HUES6 (cell line): ENCODE data around the gene GSTO2.

Experiments used
- H3K27ac ChIP-seq: 2 replicates; pipeline ENCODE4 v1.7.0; 2013; ENCODE audit warnings: low read depth, mild to moderate bottlenecking, low read length, inconsistent platforms
- H3K27me3 ChIP-seq: 2 replicates; pipeline ENCODE4 v1.6.1; 2013; ENCODE audit warnings: low read length; ENCODE audit not compliant: control insufficient read depth, insufficient read depth
- H3K36me3 ChIP-seq: 2 replicates; pipeline ENCODE4 v1.6.1; 2013; ENCODE audit warnings: low read length; ENCODE audit not compliant: control insufficient read depth, insufficient read depth
- H3K4me1 ChIP-seq: 2 replicates; pipeline ENCODE4 v1.6.1; 2013; ENCODE audit warnings: low read length; ENCODE audit not compliant: control insufficient read depth, insufficient read depth
- H3K4me3 ChIP-seq: 2 replicates; pipeline ENCODE4 v1.5.1; 2013; ENCODE audit warnings: low read depth, low read length
- H3K9ac ChIP-seq: one replicate; pipeline ENCODE4 v1.6.1; 2013; ENCODE audit warnings: mild to moderate bottlenecking, low read length
- H3K9me3 ChIP-seq: 2 replicates; pipeline ENCODE4 v1.6.1; 2013; ENCODE audit warnings: low read depth, low read length; ENCODE audit not compliant: control insufficient read depth, insufficient read depth

Gene GSTO2

DNA sequence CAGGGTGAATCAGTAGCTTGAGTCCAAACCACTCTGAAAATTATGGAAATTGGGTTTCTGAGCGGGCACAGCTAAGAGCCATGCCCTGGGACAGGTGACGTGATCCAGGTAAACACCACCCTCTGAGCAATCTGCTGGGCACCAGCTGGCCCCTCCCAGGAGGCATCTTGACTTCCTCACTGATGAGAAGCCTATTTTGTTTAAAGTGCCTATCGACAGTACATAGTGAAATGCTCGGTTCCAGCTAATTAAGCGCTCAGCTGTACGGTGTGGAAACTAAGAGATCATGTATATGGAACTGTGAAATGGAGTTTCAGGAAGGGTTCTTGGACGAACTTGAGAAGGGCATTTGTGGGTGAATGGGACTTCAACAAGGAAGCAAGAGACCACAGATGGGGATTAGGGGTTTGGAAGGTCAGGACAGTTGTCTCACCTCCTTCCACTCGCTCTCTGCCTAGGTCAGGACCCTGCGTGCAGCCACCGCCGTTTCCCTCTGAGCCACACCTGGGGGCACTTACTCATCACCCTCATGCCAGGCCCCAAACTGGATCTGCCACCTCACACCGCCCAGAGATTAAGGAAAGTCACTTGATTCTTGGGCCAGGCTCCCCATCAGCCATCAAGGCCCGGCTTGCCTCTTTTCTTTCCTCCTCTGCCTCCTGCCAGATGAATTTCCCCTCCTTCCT is 66.1 kb downstream of the GSTO2 start:
- H3K4me3 ChIP-seq: no peak overlapping the region
- no peaks in the 10 kb centered on the region for H3K27me3 ChIP-seq
- no peaks in the 10 kb centered on the region for H3K9me3 ChIP-seq
- peaks cover 78% of the 10 kb centered on the region for H3K4me1 ChIP-seq
- H3K36me3 ChIP-seq: no peaks in the 10 kb centered on the region
- H3K27ac ChIP-seq: no peak overlapping the region
- no peak overlapping the region for H3K9ac ChIP-seq

DNA sequence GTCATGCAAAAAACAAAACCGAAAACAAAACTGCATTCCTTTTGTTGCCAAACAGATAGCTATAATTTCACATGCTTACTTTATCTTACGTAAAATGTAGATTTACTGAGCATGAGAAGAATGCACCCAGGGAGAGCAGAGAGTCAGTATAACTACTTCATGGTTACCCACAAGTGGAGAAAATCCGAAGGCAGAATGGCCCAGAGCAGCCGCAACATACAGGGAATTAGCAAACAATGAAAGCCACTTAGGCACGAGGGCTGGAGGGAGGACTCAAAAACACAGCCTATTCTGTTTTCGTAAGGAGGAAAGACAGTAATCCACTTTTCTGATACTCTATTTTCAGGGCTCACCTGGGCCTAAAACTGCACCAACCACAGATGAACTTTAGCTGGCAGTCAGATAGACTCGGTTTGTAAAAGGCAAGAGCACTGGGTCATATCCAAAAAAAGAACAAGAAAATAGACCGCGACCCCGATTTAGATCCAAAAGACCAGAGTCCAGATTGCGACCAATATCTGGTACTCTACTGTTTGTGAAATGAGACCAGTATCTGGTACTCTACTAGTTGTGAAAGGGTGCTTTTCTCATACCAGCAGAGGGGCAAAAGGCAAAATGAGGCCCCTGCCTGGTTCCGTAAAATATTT is 68.0 kb downstream of the GSTO2 start:
- Histone ChIP-seq H3K9ac (peak overlapping the region; percentile 65), H3K27ac (no peak overlapping the region), H3K27me3 (no peaks in the 10 kb centered on the region), H3K4me1 (peaks cover 67% of the 10 kb centered on the region), H3K36me3 (no peaks in the 10 kb centered on the region), H3K4me3 (peak overlapping the region; percentile 82), H3K9me3 (no peaks in the 10 kb centered on the region)

DNA sequence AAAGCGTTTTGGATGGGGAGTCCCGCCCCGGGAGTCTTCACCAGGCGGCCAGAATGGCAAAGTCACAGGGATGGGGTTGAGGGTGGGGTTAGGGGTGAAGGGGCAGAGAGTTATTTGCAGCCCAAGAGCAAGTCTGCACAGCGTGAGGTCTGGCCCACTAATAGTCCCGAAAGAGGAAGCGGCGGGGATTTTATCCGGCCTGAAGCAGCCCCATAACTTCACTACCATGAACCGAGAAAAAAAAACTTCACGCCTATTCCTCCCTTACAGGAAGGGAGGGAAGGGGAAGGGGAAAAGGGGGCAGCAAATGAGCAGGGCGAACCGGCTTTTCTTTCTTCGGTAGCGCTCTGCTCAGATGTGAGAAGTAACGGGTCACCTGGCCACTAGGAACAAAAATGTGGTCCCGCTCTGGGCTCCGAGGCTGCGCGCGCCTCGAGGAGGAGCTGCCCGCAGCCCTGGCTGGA is 68.6 kb downstream of the GSTO2 start:
- Histone ChIP-seq H3K9ac (peak overlapping the region; percentile 94), H3K4me1 (peaks cover 61% of the 10 kb centered on the region), H3K4me3 (peak overlapping the region; percentile 82), H3K27me3 (no peaks in the 10 kb centered on the region), H3K36me3 (no peaks in the 10 kb centered on the region), H3K27ac (peak overlapping the region; percentile 95), H3K9me3 (no peaks in the 10 kb centered on the region)

DNA sequence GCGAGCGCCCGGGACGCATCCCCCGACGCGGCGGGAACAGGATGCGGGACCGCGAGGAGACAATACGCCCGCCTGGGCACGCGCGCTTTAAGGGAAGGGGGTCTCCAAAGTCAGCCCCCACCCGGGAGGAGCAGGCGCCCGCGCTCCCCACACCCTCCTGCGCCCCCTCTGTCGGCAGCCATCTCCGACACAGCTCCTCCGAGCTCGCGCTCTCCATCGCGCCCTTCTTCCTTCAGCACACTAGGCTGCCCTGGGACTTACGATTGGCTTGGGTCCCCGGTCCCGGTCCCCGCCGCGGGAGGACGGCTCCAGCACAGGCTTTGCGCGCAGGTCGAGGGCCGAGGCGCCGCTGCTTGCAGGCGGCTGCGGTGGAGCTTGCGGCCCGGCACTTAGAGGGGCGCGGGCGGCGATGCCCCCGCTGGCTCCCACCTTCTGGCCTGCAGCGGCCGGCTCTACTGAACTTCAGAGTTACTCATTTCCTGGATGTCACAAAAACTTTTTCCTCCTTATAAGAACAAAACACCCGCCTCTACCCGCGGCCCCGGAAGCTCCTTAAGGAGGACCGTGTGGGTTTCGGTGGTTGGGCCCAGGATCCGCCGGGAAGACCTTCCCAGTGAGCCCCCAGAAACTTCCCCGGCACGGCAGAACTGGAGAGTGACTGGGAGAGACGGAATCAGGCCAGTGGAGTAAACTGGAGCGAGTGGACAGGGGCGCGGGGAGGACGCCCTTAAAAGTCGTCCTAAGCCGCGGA is 69.2 kb downstream of the GSTO2 start, which contains the start of gene ITPRIP:
Gene ITPRIP (minus strand): TSS at position 481 of the 751 bp plus-strand sequence. CDS start 22,414 bp downstream, outside the sequence.
- H3K36me3 ChIP-seq: no peaks in the 10 kb centered on the region
- H3K27ac ChIP-seq: peak within 1 kb of the TSS; percentile 95
- peak within 1 kb of the TSS; percentile 82 for H3K4me3 ChIP-seq
- no peaks in the 10 kb centered on the region for H3K9me3 ChIP-seq
- H3K9ac ChIP-seq: peak within 1 kb of the TSS; percentile 94
- no peaks in the 10 kb centered on the region for H3K27me3 ChIP-seq
- peaks cover 60% of the 10 kb centered on the region for H3K4me1 ChIP-seq

DNA sequence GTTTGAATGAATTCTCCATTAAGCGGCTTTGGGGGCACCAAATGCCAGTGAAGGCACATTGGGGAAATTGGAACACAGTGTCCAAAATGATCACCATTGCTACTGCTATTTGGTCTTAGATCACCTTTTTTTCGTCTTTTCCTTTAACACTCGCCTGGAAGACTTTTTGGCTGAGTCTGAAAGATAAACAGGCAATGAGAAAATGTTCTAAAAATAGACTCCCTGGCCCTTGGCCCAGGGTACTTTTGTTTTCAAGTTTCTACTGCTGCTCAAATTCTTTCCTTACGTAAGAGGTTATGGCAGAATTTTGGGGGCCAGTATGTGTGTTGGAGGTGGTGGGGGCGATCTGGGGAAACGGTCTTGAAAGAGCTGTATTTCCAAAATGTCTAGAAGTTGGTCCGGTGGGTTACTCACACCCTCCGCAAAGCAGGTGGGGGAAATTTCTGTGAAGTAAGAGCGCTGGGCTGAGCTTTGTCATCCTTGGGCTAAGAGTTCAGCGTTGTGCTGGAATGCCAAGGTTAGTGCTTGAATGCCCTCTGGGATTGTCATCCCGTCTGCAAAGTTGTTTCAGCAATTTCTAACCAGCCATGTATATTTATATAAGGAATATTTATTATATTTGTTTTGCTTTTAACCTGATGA is 70.6 kb downstream of the GSTO2 start:
- Histone ChIP-seq H3K4me1 (peaks cover 46% of the 10 kb centered on the region), H3K4me3 (peak overlapping the region; percentile 82), H3K9me3 (no peaks in the 10 kb centered on the region), H3K27ac (no peak overlapping the region), H3K27me3 (no peaks in the 10 kb centered on the region), H3K9ac (peak overlapping the region; percentile 94), H3K36me3 (no peaks in the 10 kb centered on the region)

DNA sequence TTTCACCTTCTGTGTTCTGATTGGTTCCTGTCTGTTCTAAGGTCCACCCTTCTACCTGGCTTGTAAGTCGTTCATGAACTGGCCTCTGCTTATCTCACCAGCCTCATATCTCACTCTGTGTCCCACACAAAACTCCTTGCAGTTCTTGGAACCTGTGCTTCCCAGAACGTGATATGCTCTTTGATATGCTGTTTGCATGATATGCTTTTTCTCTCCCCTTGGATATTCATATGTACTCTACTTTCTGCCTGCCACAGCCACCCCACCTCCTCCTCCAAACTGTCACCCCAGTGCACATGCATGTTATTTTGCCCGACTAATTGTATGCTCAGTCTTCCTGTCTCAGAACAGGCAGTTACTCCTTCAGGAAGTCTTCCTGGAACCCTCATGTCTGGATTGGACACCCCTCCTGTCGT is 71.1 kb downstream of the GSTO2 start:
- Histone ChIP-seq H3K4me3 (peak overlapping the region; percentile 4; the same call in 1 of the 2 replicates), H3K27ac (no peak overlapping the region), H3K9me3 (no peaks in the 10 kb centered on the region), H3K9ac (no peak overlapping the region), H3K27me3 (no peaks in the 10 kb centered on the region), H3K4me1 (peaks cover 41% of the 10 kb centered on the region), H3K36me3 (no peaks in the 10 kb centered on the region)

DNA sequence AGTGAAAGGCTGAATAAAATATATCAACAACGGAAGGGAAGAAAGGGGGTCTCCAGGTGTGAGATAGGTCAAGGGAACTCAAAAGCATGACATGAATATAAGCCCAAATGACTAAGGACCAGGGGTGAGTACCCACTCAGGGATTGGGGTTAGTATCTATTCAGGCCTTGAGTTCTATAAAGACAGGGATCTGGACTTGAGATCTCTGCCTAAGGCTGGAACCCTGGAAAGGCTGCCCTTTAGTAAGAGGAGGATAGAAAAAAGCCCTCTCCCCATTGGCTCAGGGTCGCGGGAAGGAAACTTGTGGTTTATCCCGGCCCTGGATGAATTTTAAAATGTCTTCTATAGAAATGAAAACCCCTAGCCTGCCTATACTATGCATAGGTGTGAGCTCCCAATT is 71.7 kb downstream of the GSTO2 start:
- Histone ChIP-seq H3K9ac (no peak overlapping the region), H3K4me3 (no peak overlapping the region), H3K9me3 (no peaks in the 10 kb centered on the region), H3K4me1 (peaks cover 36% of the 10 kb centered on the region), H3K27me3 (no peaks in the 10 kb centered on the region), H3K27ac (no peak overlapping the region), H3K36me3 (no peaks in the 10 kb centered on the region)

DNA sequence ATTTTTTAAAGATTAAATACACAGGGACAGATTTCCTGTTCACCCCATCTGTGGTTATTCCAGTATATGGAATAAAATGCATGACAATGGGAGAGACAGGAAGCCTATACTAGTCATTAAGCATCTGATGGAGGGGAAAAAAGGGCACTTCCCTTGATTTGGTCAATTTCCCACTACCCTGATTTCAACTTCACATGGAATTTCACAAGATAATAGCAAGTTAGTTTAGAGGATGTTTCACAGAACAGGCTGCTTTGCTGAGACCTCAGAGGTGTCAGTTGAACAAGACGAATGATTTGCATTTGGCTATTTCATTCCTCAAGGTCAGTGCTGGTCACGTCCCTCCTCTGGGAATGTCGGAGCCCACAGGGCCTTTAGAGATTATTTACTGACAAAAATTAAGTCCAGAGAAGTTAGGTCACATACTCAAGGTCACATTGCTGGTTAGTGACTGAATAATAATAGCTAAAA is 74.0 kb downstream of the GSTO2 start:
- no peaks in the 10 kb centered on the region for H3K27me3 ChIP-seq
- peaks cover 23% of the 10 kb centered on the region; the same call in 1 of the 2 replicates for H3K4me1 ChIP-seq
- H3K9ac ChIP-seq: no peak overlapping the region
- H3K27ac ChIP-seq: no peak overlapping the region
- no peaks in the 10 kb centered on the region for H3K9me3 ChIP-seq
- no peaks in the 10 kb centered on the region for H3K36me3 ChIP-seq
- no peak overlapping the region for H3K4me3 ChIP-seq

DNA sequence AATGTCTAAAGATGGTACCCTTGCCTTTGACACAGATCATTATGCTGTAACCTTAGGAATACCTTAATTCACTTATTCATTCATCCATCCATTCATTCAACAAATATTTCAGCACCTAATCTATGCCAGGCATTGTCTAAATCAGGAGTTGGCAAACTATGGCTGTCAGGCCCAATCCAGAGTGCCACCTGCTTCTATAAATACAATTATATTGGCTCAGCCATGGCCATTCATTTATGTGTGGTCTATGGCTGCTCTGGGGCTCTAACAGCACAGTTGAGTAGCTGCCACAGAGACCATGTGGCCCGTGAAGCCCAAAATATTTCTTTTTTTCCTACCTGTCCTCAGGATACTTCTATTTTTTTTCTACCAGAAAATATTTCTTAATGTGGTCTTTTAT is 75.2 kb downstream of the GSTO2 start:
- Histone ChIP-seq H3K9me3 (no peaks in the 10 kb centered on the region), H3K9ac (no peak overlapping the region), H3K36me3 (no peaks in the 10 kb centered on the region)

DNA sequence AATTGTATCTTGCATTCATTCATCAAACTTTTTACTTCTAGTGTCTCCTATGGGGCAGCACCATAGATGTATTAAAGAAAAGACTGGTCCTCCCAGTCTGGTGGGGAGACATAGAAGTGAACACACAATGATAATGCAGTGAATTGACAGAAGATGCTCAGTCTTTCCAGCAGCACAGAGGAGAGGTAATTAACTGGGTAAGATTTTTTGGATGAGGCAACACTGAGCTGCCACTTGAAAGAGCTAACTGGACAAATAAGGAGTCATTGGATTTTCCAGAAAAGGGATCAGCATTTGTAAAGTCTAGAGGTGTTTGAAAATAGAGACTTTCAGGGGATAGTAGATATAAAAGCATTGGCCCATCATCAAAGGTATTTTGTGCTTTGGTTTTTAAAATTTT is 76.5 kb downstream of the GSTO2 start:
- Histone ChIP-seq H3K4me3 (no peak overlapping the region), H3K36me3 (no peaks in the 10 kb centered on the region), H3K27ac (no peak overlapping the region), H3K9ac (no peak overlapping the region), H3K27me3 (no peaks in the 10 kb centered on the region), H3K9me3 (no peaks in the 10 kb centered on the region), H3K4me1 (peaks cover 19% of the 10 kb centered on the region)

More for the DNA sequence above, 75.2 kb downstream of the GSTO2 start:
- Histone ChIP-seq H3K27ac (no peak overlapping the region), H3K4me1 (peaks cover 23% of the 10 kb centered on the region), H3K27me3 (no peaks in the 10 kb centered on the region), H3K4me3 (no peak overlapping the region)
